ENCODE results near the gene OR5V1.
"Not testable (repeated sequence)": the region's sequence is repeated elsewhere in the genome, so short reads cannot be mapped to it uniquely, and the experiment has no call there.

Gene OR5V1

DNA sequence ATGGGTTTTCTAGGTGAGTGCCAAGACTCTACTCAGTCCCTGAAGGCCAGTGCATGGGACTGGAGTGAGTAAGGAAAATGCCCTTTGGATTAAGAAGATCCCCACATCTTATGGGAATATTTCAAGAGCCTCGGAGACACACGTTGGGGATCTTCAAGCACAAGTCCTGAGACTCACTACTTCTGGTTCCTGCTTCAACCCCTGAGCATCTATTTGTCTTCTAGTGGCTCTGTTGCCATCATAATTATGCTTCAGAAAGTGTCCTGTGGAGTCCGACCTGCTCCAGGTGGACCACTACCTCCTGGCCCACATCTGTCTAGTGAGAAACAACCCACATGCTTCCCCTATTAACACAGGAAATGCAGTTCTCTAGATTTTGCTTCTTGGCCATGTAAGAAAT lies at the start of gene OR5V1:
Gene OR5V1, minus strand, starts transcription at position 101 of the 400 bp plus-strand sequence. CDS start 12,670 bp downstream, outside the sequence.
- Mint-ChIP-seq H3K27me3 (ENCODE audit: low read depth) (peaks cover 7% of the 10 kb centered on the region), H3K36me3 (ENCODE audit: low read depth) (no peaks in the 10 kb centered on the region), H3K9me3 (no peaks in the 10 kb centered on the region), H3K4me1 (ENCODE audit: low read depth) (no peaks in the 10 kb centered on the region), H3K27ac (no peak within 1 kb of the TSS), H3K4me3 (no peak within 1 kb of the TSS)

DNA sequence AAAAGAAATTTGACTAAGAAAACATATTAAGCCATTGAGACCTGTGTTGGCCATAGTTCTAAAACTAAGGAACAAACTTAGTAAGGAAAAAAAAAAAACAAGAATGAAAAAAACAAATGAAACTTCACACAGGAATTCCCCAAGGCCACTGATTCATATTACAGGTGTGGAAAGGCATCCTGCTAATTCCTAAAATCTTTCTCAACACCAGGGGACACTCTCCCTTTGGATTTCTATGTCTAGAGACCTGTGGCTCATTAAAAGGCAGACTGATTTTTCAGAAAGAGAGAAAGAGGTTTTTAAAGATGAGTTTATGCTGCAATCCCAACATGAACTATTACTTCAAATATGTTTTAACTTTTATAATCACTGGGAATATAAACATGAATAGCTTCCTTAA lies 45.9 kb upstream of the OR5V1 start, which contains the start of gene OR12D1:
Gene OR12D1, plus strand, starts transcription at position 341 of the 400 bp plus-strand sequence.
- no peaks in the 10 kb centered on the region for H3K4me1 Mint-ChIP-seq (ENCODE audit: low read depth)
- H3K36me3 Mint-ChIP-seq (ENCODE audit: low read depth), result no peaks in the 10 kb centered on the region
- no peak within 1 kb of the TSS for H3K27ac Mint-ChIP-seq
- H3K27me3 Mint-ChIP-seq (ENCODE audit: low read depth), result peaks cover 35% of the 10 kb centered on the region
- peaks cover 6% of the 10 kb centered on the region for H3K9me3 Mint-ChIP-seq
- no peak within 1 kb of the TSS for H3K4me3 Mint-ChIP-seq

DNA sequence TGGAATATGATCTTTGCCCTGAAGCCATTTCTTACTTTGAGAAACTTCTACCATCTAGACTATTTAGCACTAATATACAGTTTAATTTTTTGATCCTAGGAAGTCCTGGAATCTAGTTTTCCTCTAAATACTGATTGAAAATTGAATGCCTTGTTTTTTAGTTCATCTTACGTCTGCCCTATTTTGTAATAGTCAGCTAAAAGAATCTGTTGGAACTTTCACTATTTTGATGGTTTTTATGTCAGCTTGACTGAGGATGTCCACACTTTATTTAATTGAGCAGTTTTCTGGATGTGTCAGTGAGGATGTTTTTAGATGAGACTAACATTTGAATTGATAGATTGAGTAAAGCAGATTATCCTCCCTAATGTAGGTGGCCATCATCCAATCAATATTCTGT lies 35.1 kb upstream of the OR5V1 start:
- Mint-ChIP-seq H3K27ac (no peak overlapping the region), H3K27me3 (ENCODE audit: low read depth) (peaks cover 3% of the 10 kb centered on the region), H3K4me1 (ENCODE audit: low read depth) (no peaks in the 10 kb centered on the region)

DNA sequence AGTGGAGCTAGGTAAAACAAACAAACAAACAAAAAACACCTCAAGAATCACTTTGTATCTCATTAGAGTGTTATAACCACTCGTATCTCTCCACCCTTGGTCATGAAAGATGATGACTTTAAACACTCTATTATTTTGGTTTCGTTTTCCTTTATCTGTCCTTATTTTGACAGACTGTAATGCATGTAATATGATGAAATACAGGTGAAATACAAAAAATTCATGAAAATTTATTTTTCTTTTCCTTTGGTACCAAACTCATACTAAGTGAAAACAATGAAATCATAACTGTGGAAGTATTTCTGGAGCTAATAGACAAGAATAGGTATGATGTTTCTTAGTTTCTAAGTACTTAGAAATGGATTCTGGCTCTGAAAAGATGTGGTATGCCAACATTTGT lies 30.9 kb upstream of the OR5V1 start:
- Mint-ChIP-seq H3K4me3 (no peak overlapping the region), H3K9me3 (no peaks in the 10 kb centered on the region), H3K36me3 (ENCODE audit: low read depth) (no peaks in the 10 kb centered on the region), H3K4me1 (ENCODE audit: low read depth) (no peaks in the 10 kb centered on the region), H3K27ac (no peak overlapping the region), H3K27me3 (ENCODE audit: low read depth) (peaks cover 6% of the 10 kb centered on the region)

More for the DNA sequence above, 35.1 kb upstream of the OR5V1 start:
- H3K4me3 Mint-ChIP-seq, result no peak overlapping the region
- H3K36me3 Mint-ChIP-seq (ENCODE audit: low read depth), result no peaks in the 10 kb centered on the region
- H3K9me3 Mint-ChIP-seq, result no peaks in the 10 kb centered on the region

DNA sequence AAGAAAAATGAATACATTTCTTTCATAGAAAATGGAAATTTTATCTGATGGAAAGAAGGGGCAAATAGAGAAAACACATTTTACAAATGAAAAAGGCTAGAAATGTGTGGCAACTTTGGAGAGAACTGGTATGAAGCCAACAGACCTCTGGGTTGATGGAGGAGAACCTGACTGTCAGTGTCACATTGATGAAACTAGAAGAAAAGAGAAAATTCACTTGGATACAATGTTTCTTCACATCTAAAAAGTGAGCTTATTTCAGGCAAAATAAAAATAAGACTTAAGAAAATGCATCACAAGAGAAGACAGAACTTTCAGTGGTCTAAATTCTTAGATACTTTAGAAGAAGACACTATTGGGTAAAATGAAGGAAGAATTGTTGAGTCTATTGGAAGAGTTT lies 26.7 kb upstream of the OR5V1 start, which contains the start of gene OR12D2:
Gene OR12D2, plus strand, starts transcription at position 301 of the 400 bp plus-strand sequence. CDS start 1,069 bp downstream, outside the sequence.
- peaks cover 7% of the 10 kb centered on the region for H3K27me3 Mint-ChIP-seq (ENCODE audit: low read depth)
- no peaks in the 10 kb centered on the region for H3K36me3 Mint-ChIP-seq (ENCODE audit: low read depth)
- H3K27ac Mint-ChIP-seq, result no peak within 1 kb of the TSS
- H3K4me1 Mint-ChIP-seq (ENCODE audit: low read depth), result no peaks in the 10 kb centered on the region
- H3K9me3 Mint-ChIP-seq, result no peaks in the 10 kb centered on the region
- no peak within 1 kb of the TSS for H3K4me3 Mint-ChIP-seq

DNA sequence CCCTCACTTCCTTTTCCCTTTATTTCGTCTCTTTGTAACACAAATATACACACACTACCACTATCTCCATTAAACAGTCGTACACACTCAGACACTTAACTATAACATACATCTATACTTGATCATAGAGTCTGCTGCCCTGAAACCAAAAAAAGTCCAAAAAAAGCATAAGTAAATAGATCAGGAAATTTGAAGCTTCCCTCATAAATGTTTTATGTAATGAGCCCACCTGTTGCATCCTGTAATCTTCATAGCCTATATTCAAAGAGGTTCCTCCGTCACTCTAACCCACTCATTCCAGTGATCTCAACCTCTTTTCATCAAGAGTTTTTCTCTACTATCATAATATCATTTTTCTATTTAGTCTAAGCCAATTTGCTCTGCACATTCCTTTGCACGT lies 19.9 kb upstream of the OR5V1 start:
- Mint-ChIP-seq H3K4me3 (no peak overlapping the region), H3K9me3 (no peaks in the 10 kb centered on the region), H3K27me3 (ENCODE audit: low read depth) (peaks cover 4% of the 10 kb centered on the region), H3K36me3 (ENCODE audit: low read depth) (no peaks in the 10 kb centered on the region), H3K4me1 (ENCODE audit: low read depth) (no peaks in the 10 kb centered on the region), H3K27ac (no peak overlapping the region)

DNA sequence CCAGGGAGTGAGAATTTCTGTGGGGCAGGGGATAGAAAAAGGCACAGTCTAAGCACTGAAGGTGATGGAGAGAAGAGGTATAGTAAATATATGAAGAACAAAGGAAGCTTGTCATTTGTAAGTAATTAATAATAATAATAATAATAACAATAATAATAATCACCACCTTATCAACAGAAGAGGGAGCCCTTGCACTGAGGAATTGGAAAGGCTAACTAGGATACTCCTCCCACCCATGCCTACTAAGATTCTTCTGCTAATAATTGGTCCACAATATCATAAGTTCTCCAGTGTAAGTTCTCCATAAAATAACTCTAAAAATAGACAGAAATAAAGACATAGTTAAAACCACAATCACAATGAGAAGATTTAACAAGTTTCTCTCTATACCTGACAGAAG lies 7.3 kb upstream of the OR5V1 start:
- H3K27me3 Mint-ChIP-seq (ENCODE audit: low read depth), result peaks cover 14% of the 10 kb centered on the region
- H3K36me3 Mint-ChIP-seq (ENCODE audit: low read depth), result no peaks in the 10 kb centered on the region
- no peak overlapping the region for H3K27ac Mint-ChIP-seq
- H3K9me3 Mint-ChIP-seq, result no peaks in the 10 kb centered on the region
- H3K4me3 Mint-ChIP-seq, result no peak overlapping the region
- no peaks in the 10 kb centered on the region for H3K4me1 Mint-ChIP-seq (ENCODE audit: low read depth)

DNA sequence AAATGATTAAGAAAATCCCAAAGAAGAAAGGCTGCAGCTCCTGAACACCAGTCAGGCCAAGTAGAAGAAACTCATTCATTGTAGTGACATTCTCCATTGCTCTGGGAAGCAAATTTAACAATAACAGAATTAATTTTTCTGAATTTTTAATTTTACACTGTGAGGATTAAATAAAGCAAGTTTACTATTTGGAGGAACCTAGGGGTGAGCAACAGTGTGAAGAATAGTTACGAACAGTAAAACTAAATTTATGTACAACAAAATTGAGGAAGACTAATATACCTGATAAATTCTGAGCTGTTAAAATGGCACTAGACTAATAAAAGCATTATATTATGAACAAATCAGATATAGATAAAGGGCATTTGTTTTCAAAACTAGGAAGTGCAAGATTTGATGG lies 6.5 kb upstream of the OR5V1 start, which contains the start of gene OR12D3:
Gene OR12D3, minus strand, starts transcription at position 101 of the 400 bp plus-strand sequence. Its CDS starts 4 bp downstream, at position 97.
- H3K4me3 Mint-ChIP-seq, result no peak within 1 kb of the TSS
- peaks cover 19% of the 10 kb centered on the region for H3K27me3 Mint-ChIP-seq (ENCODE audit: low read depth)
- H3K9me3 Mint-ChIP-seq, result no peaks in the 10 kb centered on the region
- no peaks in the 10 kb centered on the region for H3K36me3 Mint-ChIP-seq (ENCODE audit: low read depth)
- no peaks in the 10 kb centered on the region for H3K4me1 Mint-ChIP-seq (ENCODE audit: low read depth)
- no peak within 1 kb of the TSS for H3K27ac Mint-ChIP-seq

DNA sequence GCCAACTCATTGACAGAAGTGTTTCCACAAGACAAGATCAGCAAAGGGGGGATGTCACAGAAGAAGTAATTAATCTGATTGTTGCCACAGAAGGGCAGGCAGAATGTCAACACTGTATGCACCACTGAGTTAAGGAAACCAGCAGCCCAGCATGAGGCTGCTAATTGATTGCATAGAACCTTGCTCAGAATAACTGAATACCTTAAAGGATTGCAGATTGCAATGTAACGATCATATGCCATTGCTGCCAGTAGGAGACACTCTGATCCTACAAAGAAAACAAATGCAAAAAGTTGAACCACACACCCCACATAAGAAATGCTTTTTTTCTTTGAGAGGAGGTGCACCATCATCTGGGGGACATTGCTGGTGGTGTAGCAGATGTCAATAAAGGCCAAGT lies 13.1 kb downstream of the OR5V1 start:
- no peaks in the 10 kb centered on the region for H3K9me3 Mint-ChIP-seq
- no peak overlapping the region for H3K4me3 Mint-ChIP-seq
- H3K4me1 Mint-ChIP-seq (ENCODE audit: low read depth), result no peaks in the 10 kb centered on the region
- peaks cover 3% of the 10 kb centered on the region for H3K27me3 Mint-ChIP-seq (ENCODE audit: low read depth)
- H3K36me3 Mint-ChIP-seq (ENCODE audit: low read depth), result no peaks in the 10 kb centered on the region
- no peak overlapping the region for H3K27ac Mint-ChIP-seq

DNA sequence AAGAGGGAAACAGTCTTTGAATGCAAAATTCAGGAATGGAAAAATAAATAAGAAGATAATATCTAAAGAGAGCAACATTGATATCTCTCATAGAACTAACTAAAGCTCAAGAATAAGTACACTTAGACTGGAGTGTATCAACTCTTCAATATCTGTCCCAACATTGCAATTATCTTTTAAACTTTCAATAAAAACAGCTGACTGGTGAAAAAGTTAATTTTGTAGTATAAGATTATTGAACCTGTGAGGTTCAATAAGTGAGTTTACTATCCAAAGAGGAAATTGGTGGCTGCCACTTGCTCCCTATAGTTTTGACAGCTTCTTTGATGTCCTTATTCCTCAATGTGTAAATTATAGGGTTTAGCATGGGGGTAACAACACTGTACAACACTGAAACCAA lies 13.7 kb downstream of the OR5V1 start:
- Mint-ChIP-seq H3K9me3 (no peaks in the 10 kb centered on the region), H3K4me3 (no peak overlapping the region), H3K27me3 (ENCODE audit: low read depth) (peaks cover 3% of the 10 kb centered on the region), H3K36me3 (ENCODE audit: low read depth) (no peaks in the 10 kb centered on the region), H3K4me1 (ENCODE audit: low read depth) (no peaks in the 10 kb centered on the region), H3K27ac (no peak overlapping the region)

DNA sequence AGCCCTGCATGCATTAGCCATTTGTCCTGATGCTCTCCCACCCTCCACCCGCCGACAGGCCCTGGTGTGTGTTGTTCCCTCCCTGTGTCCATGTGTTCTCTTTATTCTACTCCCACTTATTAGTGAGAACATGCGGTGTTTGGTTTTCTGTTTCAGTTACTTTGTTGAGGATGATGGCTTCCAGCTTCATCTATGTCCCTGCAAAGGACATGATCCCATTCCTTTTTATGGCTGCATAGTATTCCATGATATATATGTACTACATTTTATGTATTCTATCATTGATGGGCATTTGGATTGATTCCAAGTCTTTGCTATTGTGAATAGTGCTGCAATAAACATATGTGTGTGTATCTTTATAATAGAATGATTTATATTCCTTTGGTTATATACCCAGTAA lies 19.3 kb downstream of the OR5V1 start:
- H3K27ac Mint-ChIP-seq; H3K27me3 Mint-ChIP-seq (ENCODE audit: low read depth): not testable (repeated sequence)

DNA sequence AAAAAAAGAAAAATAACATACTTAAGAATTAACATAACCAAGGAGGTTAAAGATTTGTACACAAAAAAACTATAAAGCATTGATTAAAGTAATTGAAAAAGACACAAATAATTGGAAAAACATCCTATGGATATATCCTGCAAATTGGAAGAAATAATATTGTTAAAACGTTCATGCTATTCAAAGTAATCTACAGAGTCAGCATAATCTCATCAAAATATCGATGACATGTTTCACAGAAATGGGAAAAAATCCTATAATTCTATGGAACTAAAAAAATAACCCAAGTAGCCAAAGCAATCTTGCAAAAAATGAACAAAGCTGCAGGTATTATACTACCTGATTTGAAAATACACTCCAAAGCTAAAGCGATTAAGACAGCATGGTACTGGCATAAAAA lies 23.3 kb downstream of the OR5V1 start:
- Mint-ChIP-seq H3K27ac (no peak overlapping the region), H3K4me1 (ENCODE audit: low read depth) (no peaks in the 10 kb centered on the region), H3K27me3 (ENCODE audit: low read depth) (peaks cover 6% of the 10 kb centered on the region), H3K9me3 (no peaks in the 10 kb centered on the region), H3K4me3 (no peak overlapping the region), H3K36me3 (ENCODE audit: low read depth) (no peaks in the 10 kb centered on the region)

More for the DNA sequence above, 19.3 kb downstream of the OR5V1 start:
- H3K4me3 Mint-ChIP-seq; H3K36me3 Mint-ChIP-seq (ENCODE audit: low read depth); H3K4me1 Mint-ChIP-seq (ENCODE audit: low read depth); H3K9me3 Mint-ChIP-seq: not testable (repeated sequence)

DNA sequence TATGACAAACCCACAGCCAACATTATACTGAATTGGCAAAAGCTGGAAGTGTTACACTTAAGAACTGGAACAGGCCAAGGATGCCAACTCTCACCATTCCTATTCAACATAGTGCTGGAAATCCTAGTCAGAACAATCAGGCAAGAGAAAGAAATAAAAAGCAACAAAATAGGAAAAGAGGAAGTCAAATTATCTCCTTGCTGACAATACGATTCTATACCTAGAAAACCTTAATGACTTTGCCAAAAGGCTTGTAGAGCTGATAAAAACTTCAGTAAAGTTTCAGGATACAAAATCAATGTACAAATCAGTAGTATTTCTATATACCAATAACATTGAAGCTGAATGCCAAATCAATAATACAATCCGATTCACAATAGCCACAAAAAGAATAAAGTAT lies 32.4 kb downstream of the OR5V1 start:
- H3K9me3 Mint-ChIP-seq, result peaks cover 9% of the 10 kb centered on the region
- H3K4me1 Mint-ChIP-seq (ENCODE audit: low read depth), result no peaks in the 10 kb centered on the region
- H3K27me3 Mint-ChIP-seq (ENCODE audit: low read depth), result no peaks in the 10 kb centered on the region
- no peak overlapping the region for H3K27ac Mint-ChIP-seq
- H3K4me3 Mint-ChIP-seq, result no peak overlapping the region
- H3K36me3 Mint-ChIP-seq (ENCODE audit: low read depth), result no peaks in the 10 kb centered on the region

DNA sequence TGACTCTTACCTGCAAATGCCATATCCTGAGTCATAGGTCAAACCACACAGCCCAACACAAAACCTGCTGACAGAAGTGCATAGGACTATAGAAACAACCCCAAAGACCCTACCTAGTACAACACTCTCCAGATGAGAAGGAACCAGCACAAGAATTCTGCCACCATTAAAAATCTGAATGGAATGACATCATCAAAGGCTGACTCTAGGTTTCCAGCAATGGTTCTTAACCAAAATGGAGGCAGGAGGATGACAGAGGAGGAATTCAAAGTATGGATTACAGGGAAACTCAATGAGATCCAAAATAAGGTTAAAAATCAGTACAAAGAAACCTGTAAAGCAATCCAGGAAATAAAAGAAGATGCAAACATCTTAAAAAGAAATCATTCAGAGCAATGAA lies 36.0 kb downstream of the OR5V1 start:
- H3K9me3 Mint-ChIP-seq, result peaks cover 9% of the 10 kb centered on the region
- no peak overlapping the region for H3K4me3 Mint-ChIP-seq
- no peaks in the 10 kb centered on the region for H3K27me3 Mint-ChIP-seq (ENCODE audit: low read depth)
- no peaks in the 10 kb centered on the region for H3K36me3 Mint-ChIP-seq (ENCODE audit: low read depth)
- no peak overlapping the region for H3K27ac Mint-ChIP-seq
- no peaks in the 10 kb centered on the region for H3K4me1 Mint-ChIP-seq (ENCODE audit: low read depth)

DNA sequence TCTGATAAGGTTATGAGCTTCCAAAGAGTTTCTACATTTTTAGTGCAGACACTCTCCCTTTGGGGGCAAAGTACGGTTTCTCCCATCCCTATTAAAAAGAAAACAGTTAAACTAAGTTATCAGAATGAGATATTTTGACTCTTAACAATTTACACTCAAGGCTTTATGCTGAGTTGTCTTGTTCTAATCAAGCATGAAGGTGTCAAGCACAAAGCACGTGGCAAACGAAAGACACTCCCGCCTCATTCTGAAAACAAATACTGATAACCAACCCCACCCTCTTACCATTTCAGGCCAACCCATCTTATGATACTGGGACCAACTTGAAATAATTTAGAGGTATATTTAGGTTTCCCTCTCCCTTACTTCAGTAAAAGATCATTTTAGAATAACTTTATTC lies 42.9 kb downstream of the OR5V1 start:
- Mint-ChIP-seq H3K4me1 (ENCODE audit: low read depth) (no peaks in the 10 kb centered on the region), H3K36me3 (ENCODE audit: low read depth) (no peaks in the 10 kb centered on the region), H3K27me3 (ENCODE audit: low read depth) (no peaks in the 10 kb centered on the region), H3K9me3 (no peaks in the 10 kb centered on the region), H3K27ac (no peak overlapping the region), H3K4me3 (no peak overlapping the region)

DNA sequence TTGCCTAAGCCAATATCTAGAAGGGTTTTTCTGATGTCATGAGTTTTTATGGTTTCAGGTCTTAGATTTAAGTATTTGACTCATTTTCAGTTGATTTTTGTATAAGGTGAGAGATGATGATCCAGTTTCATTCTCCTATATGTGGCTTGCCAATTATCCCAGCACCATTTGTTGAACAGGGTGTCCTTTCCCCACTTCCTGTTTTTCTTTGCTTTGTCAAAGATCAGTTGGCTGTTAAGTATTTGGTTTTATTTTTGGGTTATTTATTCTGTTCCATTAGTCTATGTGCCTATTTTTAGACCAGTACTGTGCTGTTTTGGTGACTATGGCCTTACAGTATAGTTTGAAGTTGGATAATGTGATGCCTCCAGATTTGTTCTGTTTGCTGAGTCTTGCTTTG lies 45.3 kb downstream of the OR5V1 start:
- not testable (repeated sequence) for H3K4me3 Mint-ChIP-seq; H3K27ac Mint-ChIP-seq; H3K9me3 Mint-ChIP-seq; H3K4me1 Mint-ChIP-seq (ENCODE audit: low read depth); H3K36me3 Mint-ChIP-seq (ENCODE audit: low read depth); H3K27me3 Mint-ChIP-seq (ENCODE audit: low read depth)
